GM21390 (cell line): ENCODE measurements around the gene SLCO2B1.

Experiments
- ATAC-seq: cut with Tn5 transposase; IDR thresholded peaks from one replicate; pipeline ENCODE4 v1.9.1; 2021; ENCODE audit not compliant: unreplicated experiment

Gene SLCO2B1

GRCh38 chr11:75214411-75214821 is 63.5 kb downstream of the SLCO2B1 start:
- no peak for ATAC-seq

- ATAC-seq = no peak
Observed at GRCh38 chr11:75214843-75215242, 63.9 kb downstream of the SLCO2B1 start.

- ATAC-seq = no peak
Observed at GRCh38 chr11:75219869-75220268, 69.0 kb downstream of the SLCO2B1 start.

- no peak for ATAC-seq
Observed at GRCh38 chr11:75223954-75224643, 73.2 kb downstream of the SLCO2B1 start.

GRCh38 chr11:75225794-75226193 is 74.9 kb downstream of the SLCO2B1 start:
- ATAC-seq = no peak

GRCh38 chr11:75229466-75229865 is 78.6 kb downstream of the SLCO2B1 start:
- no peak for ATAC-seq

- ATAC-seq = no peak
Observed at GRCh38 chr11:75230621-75231020, 79.7 kb downstream of the SLCO2B1 start.

- no peak for ATAC-seq
Observed at GRCh38 chr11:75233754-75234172, 82.9 kb downstream of the SLCO2B1 start.

GRCh38 chr11:75236062-75236461 is 85.2 kb downstream of the SLCO2B1 start:
- no peak for ATAC-seq

GRCh38 chr11:75237050-75237449 is 86.1 kb downstream of the SLCO2B1 start:
- no peak for ATAC-seq

- no peak for ATAC-seq
Observed at GRCh38 chr11:75238595-75239440, 87.9 kb downstream of the SLCO2B1 start.

- ATAC-seq = no peak
Observed at GRCh38 chr11:75239531-75240290, 88.8 kb downstream of the SLCO2B1 start.

- ATAC-seq = no peak
Observed at GRCh38 chr11:75240311-75241035, 89.6 kb downstream of the SLCO2B1 start, which contains the start of gene TPBGL. TSS of gene TPBGL (plus strand) at chr11:75240774. CDS start at chr11:75241050, 276 bp downstream.

- ATAC-seq = peak; percentile 91
Observed at GRCh38 chr11:75241036-75241905, 90.4 kb downstream of the SLCO2B1 start.

- no peak for ATAC-seq
Observed at GRCh38 chr11:75241906-75242644, 91.2 kb downstream of the SLCO2B1 start.

- no peak for ATAC-seq
Observed at GRCh38 chr11:75242722-75243600, 92.1 kb downstream of the SLCO2B1 start.

- ATAC-seq = no peak
Observed at GRCh38 chr11:75244052-75244814, 93.3 kb downstream of the SLCO2B1 start.
